OCI-LY7 (cell line): Measurements from ENCODE around the gene SCN2A.

ENCODE experiments used
- EZH2phosphoT487 ChIP-seq: fragments of 200-600 bp; sonication (generic); IDR thresholded peaks from 2 replicates; pipeline ENCODE4 v1.6.1; 2018; ENCODE audit warnings: low read depth, borderline replicate concordance, mild to moderate bottlenecking, mixed run types, antibody characterized with exemption, low read length, moderate library complexity, mixed read lengths
- TF ChIP-seq, protein P1 (sequence below): fragments of 200-600 bp; sonication (generic); conservative IDR thresholded peaks from 2 replicates; pipeline ENCODE4 v1.5.1; 2014; ENCODE audit warnings: mild to moderate bottlenecking, antibody characterized with exemption, low read length, moderate library complexity, mixed read lengths

- TF ChIP-seq, protein P1, sequence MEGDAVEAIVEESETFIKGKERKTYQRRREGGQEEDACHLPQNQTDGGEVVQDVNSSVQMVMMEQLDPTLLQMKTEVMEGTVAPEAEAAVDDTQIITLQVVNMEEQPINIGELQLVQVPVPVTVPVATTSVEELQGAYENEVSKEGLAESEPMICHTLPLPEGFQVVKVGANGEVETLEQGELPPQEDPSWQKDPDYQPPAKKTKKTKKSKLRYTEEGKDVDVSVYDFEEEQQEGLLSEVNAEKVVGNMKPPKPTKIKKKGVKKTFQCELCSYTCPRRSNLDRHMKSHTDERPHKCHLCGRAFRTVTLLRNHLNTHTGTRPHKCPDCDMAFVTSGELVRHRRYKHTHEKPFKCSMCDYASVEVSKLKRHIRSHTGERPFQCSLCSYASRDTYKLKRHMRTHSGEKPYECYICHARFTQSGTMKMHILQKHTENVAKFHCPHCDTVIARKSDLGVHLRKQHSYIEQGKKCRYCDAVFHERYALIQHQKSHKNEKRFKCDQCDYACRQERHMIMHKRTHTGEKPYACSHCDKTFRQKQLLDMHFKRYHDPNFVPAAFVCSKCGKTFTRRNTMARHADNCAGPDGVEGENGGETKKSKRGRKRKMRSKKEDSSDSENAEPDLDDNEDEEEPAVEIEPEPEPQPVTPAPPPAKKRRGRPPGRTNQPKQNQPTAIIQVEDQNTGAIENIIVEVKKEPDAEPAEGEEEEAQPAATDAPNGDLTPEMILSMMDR, result no peak
- TF ChIP-seq EZH2phosphoT487, result no peak
Measured at GRCh38 chr2:165273176-165273575, 34.0 kb downstream of the SCN2A start.
